Endothelial cell of umbilical vein (primary cell): ENCODE results near the gene ZHX3. TPM values are rescaled to one million over a fixed set of nuclear protein-coding genes. Genes with fewer than 3 reads are reported as not detected.

Source experiments
- BruUV-seq: library from RNA; stranded (reverse); fragments of 400-500 nt; replicated peaks from 2 replicates; lab custom pipeline; 2021; lab: Mats Ljungman, UMichigan
- CTCF ChIA-PET: fragments of 300-600, 350-600 bp; sonication (Branson Sonifier 250); formaldehyde crosslinking; loops from one replicate; lab custom pipeline; 2021; ENCODE audit warnings: antibody characterized with exemption, inconsistent platforms; lab: Charles Lee
- POLR2A ChIA-PET: fragments of 300-600, 350-600 bp; sonication (Branson Sonifier 250); formaldehyde crosslinking; loops from one replicate; lab custom pipeline; 2021; ENCODE audit warnings: antibody characterized with exemption, inconsistent platforms; lab: Charles Lee
- DNase-seq: peaks from one replicate; pipeline ENCODE4 v3.0.0-alpha.2; 2011; ENCODE audit warnings: low read depth, low spot score
- FAIRE-seq: peaks from 2 replicates; lab custom pipeline; 2011; peaks lifted over from hg19 to GRCh38; lab: Jason Lieb, UNC
- H2AFZ ChIP-seq: 2 replicates; pipeline ENCODE4 v1.6.0; 2012; ENCODE audit warnings: low read depth, low read length, control low read depth, inconsistent platforms
- H3K27ac ChIP-seq: 2 replicates; pipeline ENCODE4 v1.5.1; 2011; ENCODE audit warnings: low read depth, mild to moderate bottlenecking, control low read depth, low read length, moderate library complexity; ENCODE audit not compliant: insufficient read depth
- H3K27me3 ChIP-seq, 2 experiments: 2 replicates each; pipeline versions ENCODE4 v1.6.0 to v1.6.1; 2011; ENCODE audit warnings: low read length in 2 of 2, mixed read lengths in 1 of 2; ENCODE audit not compliant: control insufficient read depth in 2 of 2, insufficient read depth in 2 of 2
- H3K36me3 ChIP-seq, 2 experiments: 2 replicates in 1 of 2; 3 replicates in 1 of 2; pipeline ENCODE4 v1.5.1; 2011; ENCODE audit warnings: low read length in 2 of 2, mild to moderate bottlenecking in 1 of 2, moderate library complexity in 1 of 2; ENCODE audit not compliant: control insufficient read depth in 2 of 2, insufficient read depth in 2 of 2; ENCODE audit errors: extremely low read depth in 1 of 2
- H3K4me1 ChIP-seq: 3 replicates; pipeline ENCODE4 v1.5.1; 2011; ENCODE audit warnings: mild to moderate bottlenecking, low read length; ENCODE audit not compliant: control insufficient read depth, insufficient read depth; ENCODE audit errors: extremely low read depth
- H3K4me2 ChIP-seq: 2 replicates; pipeline ENCODE4 v1.6.1; 2011; ENCODE audit warnings: low read length, control low read depth, mixed read lengths; ENCODE audit not compliant: insufficient read depth
- H3K4me3 ChIP-seq, 3 experiments: fragments of 200-600 bp in 1 of 3; sonication (generic), shearing (Covaris generic) in 1 of 3; replicated peaks in 1 of 3; 2 replicates each; pipeline ENCODE4 v1.5.1; 2011 to 2016; ENCODE audit warnings: control low read depth in 3 of 3, low read length in 3 of 3, mild to moderate bottlenecking in 2 of 3, inconsistent platforms in 1 of 3, low read depth in 1 of 3, moderate library complexity in 1 of 3; ENCODE audit not compliant: insufficient read depth in 1 of 3
- H3K79me2 ChIP-seq: 2 replicates; pipeline ENCODE4 v1.6.0; 2012; ENCODE audit warnings: low read length, inconsistent platforms; ENCODE audit not compliant: control insufficient read depth, insufficient read depth
- H3K9ac ChIP-seq: replicated peaks from 2 replicates; pipeline ENCODE3; 2011; ENCODE audit warnings: low read length, control low read depth; ENCODE audit not compliant: insufficient read depth; ENCODE audit errors: extremely low read depth
- H3K9me1 ChIP-seq: replicated peaks from 3 replicates; pipeline ENCODE4 v1.6.0; 2011; ENCODE audit warnings: mild to moderate bottlenecking, low read length; ENCODE audit not compliant: control insufficient read depth, insufficient read depth; ENCODE audit errors: extremely low read depth
- H3K9me3 ChIP-seq: replicated peaks from 2 replicates; pipeline ENCODE4 v1.5.1; 2012; ENCODE audit warnings: low read length, inconsistent platforms; ENCODE audit not compliant: control insufficient read depth, insufficient read depth
- H4K20me1 ChIP-seq: replicated peaks from 2 replicates; pipeline ENCODE3; 2011; ENCODE audit warnings: mild to moderate bottlenecking, low read length; ENCODE audit not compliant: control insufficient read depth, insufficient read depth; ENCODE audit errors: extremely low read depth
- EZH2 ChIP-seq: IDR thresholded peaks from 2 replicates; pipeline ENCODE4 v1.6.1; 2012; ENCODE audit warnings: borderline replicate concordance, low read depth, mild to moderate bottlenecking, moderate library complexity, low read length, inconsistent platforms; ENCODE audit not compliant: severe bottlenecking
- FOS ChIP-seq: IDR thresholded peaks from 2 replicates; pipeline ENCODE4 v1.6.1; 2011; ENCODE audit warnings: mild to moderate bottlenecking, low read length, moderate library complexity, borderline replicate concordance; ENCODE audit not compliant: insufficient read depth
- GATA2 ChIP-seq: IDR thresholded peaks from 2 replicates; pipeline ENCODE4 v1.7.0; 2011; ENCODE audit warnings: low read depth, mild to moderate bottlenecking, moderate library complexity, mixed read lengths, low read length; ENCODE audit not compliant: insufficient read length, insufficient read depth
- JUN ChIP-seq: IDR thresholded peaks from 2 replicates; pipeline ENCODE4 v1.6.1; 2011; ENCODE audit warnings: borderline replicate concordance, low read depth; ENCODE audit not compliant: insufficient read length, insufficient read depth
- MYC ChIP-seq: IDR thresholded peaks from one replicate; pipeline ENCODE4 v1.6.1; 2011; ENCODE audit warnings: mild to moderate bottlenecking, low read depth, low read length
- POLR2A ChIP-seq: IDR thresholded peaks from 2 replicates; pipeline ENCODE4 v1.6.1; 2012; ENCODE audit warnings: low read depth, mild to moderate bottlenecking, control low read depth, low read length
- POLR2AphosphoS5 ChIP-seq: IDR thresholded peaks from 2 replicates; pipeline ENCODE4 v1.6.1; 2012; ENCODE audit warnings: low read depth, mild to moderate bottlenecking, control low read depth, low read length, moderate library complexity; ENCODE audit not compliant: insufficient read depth
- dilution Hi-C: fragments of 300-500 bp; cut with MboI; formaldehyde crosslinking; loops from one replicate; pipeline ENCODE4 v1.15.0; 2019; ENCODE audit warnings: low sequenced_read_pairs; ENCODE audit not compliant: extremely low pct_ligation_motif_present
- intact Hi-C: fragments of 100-400 bp; cut with micrococcal nuclease; formaldehyde crosslinking; loops from one replicate; pipeline ENCODE4 v1.10.0; 2022
- polyA plus RNA-seq, 4 experiments: library from polyadenylated mRNA; depleted of rRNA in 3 of 4; stranded (reverse) in 3 of 4; unstranded in 1 of 4; fragments of >200 nt; gene quantifications; 2 replicates each; pipeline versions ENCODE4 v1.2.1 to v1.2.3, GENCODE V29; 2011 to 2012; ENCODE audit warnings: missing spikeins in 1 of 4
- total RNA-seq: library from RNA; stranded (reverse); gene quantifications from 2 replicates; pipeline ENCODE4 v1.2.3, GENCODE V29; 2021
- TF ChIP-seq, protein P1 (sequence below): IDR thresholded peaks from 2 replicates; pipeline ENCODE4 v1.6.1; 2011; ENCODE audit not compliant: insufficient read depth, insufficient read length
- TF ChIP-seq, protein P2 (sequence below), 2 donors: IDR thresholded peaks; 1 replicate in 1 of 2; 2 replicates in 1 of 2; pipeline ENCODE4 v1.5.1; 2011; ENCODE audit warnings: low read length in 2 of 2, mild to moderate bottlenecking in 2 of 2, moderate library complexity in 2 of 2, control low read depth in 1 of 2, inconsistent platforms in 1 of 2, low read depth in 1 of 2; ENCODE audit not compliant: insufficient read depth in 1 of 2; ENCODE audit errors: extremely low read depth in 1 of 2

Gene ZHX3
- total and polyA plus RNA-seq, 2 donors (not counting 3 experiments of a cell fraction or from before 2014, with no cell fraction given), result 7.4 to 17.8 TPM

DNA sequence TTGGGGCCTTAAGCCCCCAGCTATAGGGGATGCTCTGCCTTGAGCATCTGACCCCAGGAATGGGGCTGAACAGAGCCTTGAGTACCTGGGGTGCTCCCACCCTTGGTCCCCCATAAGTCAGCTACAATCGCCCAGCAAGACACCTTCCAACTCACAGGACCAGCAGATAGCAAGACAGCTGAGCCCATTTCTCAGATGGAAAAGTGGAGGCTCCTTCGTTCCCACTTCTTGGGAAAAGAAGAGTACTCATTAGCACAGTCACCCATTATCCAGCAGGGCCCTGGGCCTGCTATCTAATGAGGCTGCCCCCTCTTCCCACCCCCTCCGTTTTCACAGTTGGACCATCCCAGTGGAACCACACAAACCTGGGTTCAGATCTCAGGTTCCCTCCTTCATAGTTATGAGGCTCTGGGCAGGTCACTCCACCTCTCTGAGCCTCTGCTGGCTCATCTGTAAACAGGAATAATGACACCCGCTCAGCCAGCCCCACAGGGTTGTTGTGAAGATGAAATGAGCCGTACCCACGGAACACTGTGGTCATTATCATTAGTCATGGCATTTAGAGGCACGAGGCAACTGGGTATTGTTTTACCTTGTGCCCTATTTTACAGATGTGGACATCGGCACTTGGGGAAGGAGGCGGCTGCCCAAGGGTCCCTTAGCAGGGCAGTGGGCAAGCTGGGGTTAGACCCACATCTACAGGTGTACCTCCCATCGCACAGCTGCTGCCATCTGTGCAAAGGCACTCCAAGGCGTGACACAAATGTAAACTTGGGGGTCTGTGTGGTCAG lies 27.6 kb upstream of the ZHX3 start:
- Histone ChIP-seq H3K4me2 (no peak overlapping the region), H3K9ac (no peak overlapping the region), H3K4me3 (no peak overlapping the region), H2AFZ (no peak overlapping the region), H3K4me1 (peaks cover 3% of the 10 kb centered on the region), H3K36me3 (no peaks in the 10 kb centered on the region), H3K27ac (no peak overlapping the region), H3K9me1 (no peaks in the 10 kb centered on the region), H4K20me1 (no peaks in the 10 kb centered on the region), H3K9me3 (no peaks in the 10 kb centered on the region), H3K27me3 (no peaks in the 10 kb centered on the region), H3K79me2 (no peaks in the 10 kb centered on the region)
- no peak for TF ChIP-seq FOS
- TF ChIP-seq POLR2AphosphoS5, result no peak
- no peak for TF ChIP-seq MYC
- no peak for TF ChIP-seq GATA2
- no peak for TF ChIP-seq POLR2A
- no peak for TF ChIP-seq EZH2
- TF ChIP-seq, protein P1, sequence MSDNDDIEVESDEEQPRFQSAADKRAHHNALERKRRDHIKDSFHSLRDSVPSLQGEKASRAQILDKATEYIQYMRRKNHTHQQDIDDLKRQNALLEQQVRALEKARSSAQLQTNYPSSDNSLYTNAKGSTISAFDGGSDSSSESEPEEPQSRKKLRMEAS, result no peak
- no peak for TF ChIP-seq JUN
- TF ChIP-seq, protein P2, sequence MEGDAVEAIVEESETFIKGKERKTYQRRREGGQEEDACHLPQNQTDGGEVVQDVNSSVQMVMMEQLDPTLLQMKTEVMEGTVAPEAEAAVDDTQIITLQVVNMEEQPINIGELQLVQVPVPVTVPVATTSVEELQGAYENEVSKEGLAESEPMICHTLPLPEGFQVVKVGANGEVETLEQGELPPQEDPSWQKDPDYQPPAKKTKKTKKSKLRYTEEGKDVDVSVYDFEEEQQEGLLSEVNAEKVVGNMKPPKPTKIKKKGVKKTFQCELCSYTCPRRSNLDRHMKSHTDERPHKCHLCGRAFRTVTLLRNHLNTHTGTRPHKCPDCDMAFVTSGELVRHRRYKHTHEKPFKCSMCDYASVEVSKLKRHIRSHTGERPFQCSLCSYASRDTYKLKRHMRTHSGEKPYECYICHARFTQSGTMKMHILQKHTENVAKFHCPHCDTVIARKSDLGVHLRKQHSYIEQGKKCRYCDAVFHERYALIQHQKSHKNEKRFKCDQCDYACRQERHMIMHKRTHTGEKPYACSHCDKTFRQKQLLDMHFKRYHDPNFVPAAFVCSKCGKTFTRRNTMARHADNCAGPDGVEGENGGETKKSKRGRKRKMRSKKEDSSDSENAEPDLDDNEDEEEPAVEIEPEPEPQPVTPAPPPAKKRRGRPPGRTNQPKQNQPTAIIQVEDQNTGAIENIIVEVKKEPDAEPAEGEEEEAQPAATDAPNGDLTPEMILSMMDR (IDR thresholded peaks at IDR 0.05; ENCODE audit: extremely low read depth in 1 of 2, insufficient read depth in 1 of 2, low read depth in 1 of 2, low read length in 2 of 2), result no peak
- intact Hi-C loops, result no loop called here
- CTCF ChIA-PET, result interaction anchor here (0.9 to 8.5 kb wide), 5 partner anchors 66 to 210 kb away, joined by 3 to 295 read pairs (median 3); no protein-coding TSS in a partner anchor
- BruUV-seq, result no TSS peak
- FAIRE-seq (no peak), DNase-seq (no peak)
- POLR2A ChIA-PET, result no interaction called here
- dilution Hi-C loops, result no loop called here
